ENCODE results near the gene SBDS.

Gene SBDS

DNA sequence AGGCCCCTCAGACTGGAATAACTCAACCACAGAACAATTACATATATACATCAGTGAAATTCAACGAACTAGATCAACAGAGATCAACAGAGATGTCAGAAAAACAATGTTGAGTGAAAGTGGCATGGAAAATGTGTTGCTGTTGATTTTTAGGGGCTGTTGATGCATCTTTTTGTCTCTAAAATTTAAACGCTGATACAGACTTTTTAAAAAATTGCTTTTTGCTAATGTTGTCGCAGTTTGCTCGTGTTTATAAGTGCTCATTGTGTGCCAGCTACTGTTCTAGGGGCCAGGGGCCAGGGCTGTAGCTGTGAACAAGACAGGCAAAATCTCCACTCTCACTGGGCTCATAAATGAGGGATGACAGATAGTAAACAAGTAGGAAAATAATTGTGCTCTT, 56.1 kb downstream of the SBDS start:
- Histone ChIP-seq H3K4me1 (ENCODE audit: control insufficient read depth, insufficient read depth, low read length) (no peaks in the 10 kb centered on the region), H3K36me3 (ENCODE audit: control insufficient read depth in 2 of 2, insufficient read depth in 1 of 2, low read length in 2 of 2) (peaks cover 15 to 24% of the 10 kb centered on the region in 2 experiments), H3K4me3 (ENCODE audit: low read depth, low read length) (no peak overlapping the region), H3K9me3 (ENCODE audit: control insufficient read depth, insufficient read depth, low read depth, low read length) (no peaks in the 10 kb centered on the region), H3K27ac (ENCODE audit: extremely low read depth, low read depth, low read length) (no peak overlapping the region)
- CTCF ChIA-PET, result no interaction called here
- TF ChIP-seq ZNF239 (tag by site-specific recombination; IDR thresholded peaks at IDR 0.05), result no peak
- TF ChIP-seq ZNF660 (tag by site-specific recombination; IDR thresholded peaks at IDR 0.05), result no peak
- TF ChIP-seq ZNF549 (tag by site-specific recombination; IDR thresholded peaks at IDR 0.05), result no peak
- no peak for TF ChIP-seq ZNF626 (tag by site-specific recombination; IDR thresholded peaks at IDR 0.05)
- no peak for TF ChIP-seq ZNF701 (tag by site-specific recombination; IDR thresholded peaks at IDR 0.05)
- TF ChIP-seq ZNF664 (tag by site-specific recombination; IDR thresholded peaks at IDR 0.05), result no peak
- no peak for TF ChIP-seq IKZF3 (tag by site-specific recombination; IDR thresholded peaks at IDR 0.05)
- no peak for TF ChIP-seq ZNF596 (tag by site-specific recombination; IDR thresholded peaks at IDR 0.05)
- POLR2A ChIA-PET, result no interaction called here

DNA sequence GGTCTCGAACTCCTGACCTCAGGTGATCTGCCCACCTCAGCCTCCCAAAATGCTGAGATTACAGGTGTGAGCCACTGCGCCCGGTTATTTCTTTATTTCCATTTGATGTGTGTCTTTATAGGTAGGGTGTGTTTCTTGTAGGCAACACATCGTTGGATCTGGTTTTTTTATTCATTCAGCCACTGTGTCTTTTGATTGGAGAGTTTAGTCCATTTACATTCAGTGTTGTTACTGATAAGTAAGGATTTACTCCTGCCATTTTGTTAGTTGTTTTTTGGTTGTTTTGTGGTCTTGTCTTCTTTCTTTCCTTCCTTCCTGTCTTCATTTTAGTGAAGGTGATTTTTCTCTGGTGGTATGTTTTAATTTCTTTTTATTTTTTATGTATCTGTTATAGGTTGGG, 57.4 kb downstream of the SBDS start:
- Histone ChIP-seq H3K4me3 (ENCODE audit: low read depth, low read length) (no peak overlapping the region), H3K9me3 (ENCODE audit: control insufficient read depth, insufficient read depth, low read depth, low read length) (no peaks in the 10 kb centered on the region), H3K27ac (ENCODE audit: extremely low read depth, low read depth, low read length) (no peak overlapping the region), H3K4me1 (ENCODE audit: control insufficient read depth, insufficient read depth, low read length) (no peaks in the 10 kb centered on the region), H3K36me3 (ENCODE audit: control insufficient read depth in 2 of 2, insufficient read depth in 1 of 2, low read length in 2 of 2) (peaks cover 7 to 15% of the 10 kb centered on the region in 2 experiments)
- TF ChIP-seq, protein P1, sequence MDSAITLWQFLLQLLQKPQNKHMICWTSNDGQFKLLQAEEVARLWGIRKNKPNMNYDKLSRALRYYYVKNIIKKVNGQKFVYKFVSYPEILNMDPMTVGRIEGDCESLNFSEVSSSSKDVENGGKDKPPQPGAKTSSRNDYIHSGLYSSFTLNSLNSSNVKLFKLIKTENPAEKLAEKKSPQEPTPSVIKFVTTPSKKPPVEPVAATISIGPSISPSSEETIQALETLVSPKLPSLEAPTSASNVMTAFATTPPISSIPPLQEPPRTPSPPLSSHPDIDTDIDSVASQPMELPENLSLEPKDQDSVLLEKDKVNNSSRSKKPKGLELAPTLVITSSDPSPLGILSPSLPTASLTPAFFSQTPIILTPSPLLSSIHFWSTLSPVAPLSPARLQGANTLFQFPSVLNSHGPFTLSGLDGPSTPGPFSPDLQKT (IDR thresholded peaks at IDR 0.05; ENCODE audit: borderline replicate concordance, low read depth, low read length), result no peak
- TF ChIP-seq SETDB1 (IDR thresholded peaks at IDR 0.05; ENCODE audit: insufficient read length, low read length), result peak; percentile 35
- CTCF ChIA-PET, result no interaction called here
- POLR2A ChIA-PET, result no interaction called here

Measured in HEK293 (cell line).